Epithelial cell of esophagus (primary cell): ENCODE results near the gene FAM236D.
"Not testable (repeated sequence)": the region's sequence is repeated elsewhere in the genome, so short reads cannot be mapped to it uniquely, and the experiment has no call there.

ENCODE experiments used
- DNase-seq: peaks from one replicate; pipeline ENCODE4 v3.0.0; 2010; ENCODE audit warnings: low read depth
- H3K4me3 ChIP-seq: 2 replicates; pipeline ENCODE4 v1.5.1; 2011; ENCODE audit warnings: mild to moderate bottlenecking, low read length, control low read depth

The FAM236D gene

DNA sequence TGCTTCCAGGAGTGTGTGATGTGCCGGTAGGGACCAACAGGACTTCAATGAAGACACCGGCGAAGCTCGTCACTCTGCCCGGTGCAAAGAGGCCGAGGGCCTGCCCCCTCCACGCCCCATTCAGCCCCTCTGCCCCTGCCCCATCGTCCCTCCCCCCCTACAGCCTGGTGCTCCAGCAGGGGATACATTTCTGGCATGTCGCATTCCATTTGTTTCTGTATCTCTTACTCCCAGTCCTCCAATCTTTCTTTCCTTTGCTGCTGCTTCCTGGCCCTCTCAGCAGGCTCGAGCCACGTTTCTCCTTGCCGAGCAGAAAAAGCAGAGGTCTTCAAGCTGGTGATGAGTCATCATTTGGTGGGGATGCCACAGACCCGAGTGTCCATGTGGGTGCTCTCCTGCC is at the start of gene FAM236D:
Gene FAM236D, minus strand, starts transcription at position 101 of the 400 bp plus-strand sequence. Its CDS starts 100 bp downstream, at position 1.
- not testable (repeated sequence) for H3K4me3 ChIP-seq, DNase-seq

DNA sequence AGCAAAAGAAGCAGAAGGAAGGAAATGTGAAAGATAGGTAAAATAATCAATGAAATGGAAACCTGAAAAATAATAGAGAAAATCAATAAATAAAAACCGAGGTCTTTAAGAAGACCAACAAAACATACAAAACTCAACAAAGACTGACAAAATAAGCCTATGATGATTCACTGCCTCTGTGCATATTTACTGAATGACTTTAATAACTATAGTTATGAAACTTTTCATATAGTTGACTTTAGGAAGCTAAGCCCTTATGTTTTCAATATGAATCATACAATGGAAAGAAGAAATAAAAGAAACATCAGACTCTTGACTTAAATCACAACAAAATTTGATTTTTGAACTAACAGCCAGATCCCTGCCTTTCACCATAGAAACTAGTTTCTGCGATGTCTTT is 29.5 kb upstream of the FAM236D start:
- DNase-seq, H3K4me3 ChIP-seq: not testable (repeated sequence)

DNA sequence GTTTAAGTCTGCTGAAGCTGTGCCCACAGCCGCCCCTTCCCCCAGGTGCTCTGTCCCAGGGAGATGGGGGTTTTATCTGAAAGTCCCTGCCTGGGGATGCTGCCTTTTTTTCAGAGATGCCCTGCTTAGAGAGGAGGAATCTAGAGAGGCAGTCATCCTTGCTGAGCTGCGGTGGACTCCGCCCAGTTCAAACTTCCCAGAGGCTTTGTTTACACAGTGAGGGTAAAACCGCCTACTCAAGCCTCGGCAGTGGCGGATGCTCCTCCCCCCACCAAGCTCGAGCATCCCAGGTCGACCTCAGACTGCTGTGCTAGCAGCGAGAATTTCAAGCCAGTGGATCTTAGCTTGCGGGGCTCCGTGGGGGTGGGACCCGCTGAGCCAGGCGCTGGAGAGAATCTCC is 22.7 kb upstream of the FAM236D start:
- not testable (repeated sequence) for H3K4me3 ChIP-seq, DNase-seq

DNA sequence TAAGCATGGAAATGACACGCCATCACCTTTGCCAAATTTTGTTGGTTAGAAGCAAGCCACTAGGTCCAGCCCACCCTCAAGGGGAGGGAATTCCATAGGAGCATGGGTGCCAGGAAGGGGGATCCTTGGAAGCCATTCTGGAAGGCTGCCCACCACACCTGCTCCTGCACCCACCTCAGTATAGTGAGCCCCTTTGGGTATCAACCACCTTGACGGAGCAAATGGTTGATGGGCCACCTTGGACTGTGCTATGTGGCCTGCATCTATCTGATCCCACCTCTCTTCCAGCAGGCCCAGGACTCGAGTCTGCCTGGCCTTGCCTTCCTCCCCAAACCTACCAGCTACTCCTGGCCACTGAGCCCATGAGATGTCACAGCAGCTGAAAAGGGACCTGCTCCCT is 17.6 kb downstream of the FAM236D start:
- DNase-seq, H3K4me3 ChIP-seq: not testable (repeated sequence)

DNA sequence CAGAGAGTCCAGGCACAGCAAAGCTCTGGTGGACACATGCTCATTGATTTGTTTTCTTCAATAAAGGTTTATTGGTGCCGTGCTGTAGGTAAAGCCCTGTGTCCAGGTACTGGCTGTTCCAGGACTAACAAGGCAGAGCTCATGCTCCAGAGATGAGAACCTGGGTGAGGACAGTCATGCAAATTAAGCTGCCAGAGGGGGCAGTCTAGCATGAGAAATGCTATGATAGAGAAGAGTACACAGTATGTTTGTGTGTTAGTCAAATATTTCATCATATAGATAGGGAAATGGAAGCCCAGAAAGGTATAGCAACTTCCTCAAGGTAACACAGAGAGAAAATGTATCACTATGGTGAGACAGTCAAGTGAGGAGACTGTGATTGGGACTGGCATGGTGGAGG is 19.9 kb downstream of the FAM236D start:
- H3K4me3 ChIP-seq, DNase-seq: not testable (repeated sequence)

DNA sequence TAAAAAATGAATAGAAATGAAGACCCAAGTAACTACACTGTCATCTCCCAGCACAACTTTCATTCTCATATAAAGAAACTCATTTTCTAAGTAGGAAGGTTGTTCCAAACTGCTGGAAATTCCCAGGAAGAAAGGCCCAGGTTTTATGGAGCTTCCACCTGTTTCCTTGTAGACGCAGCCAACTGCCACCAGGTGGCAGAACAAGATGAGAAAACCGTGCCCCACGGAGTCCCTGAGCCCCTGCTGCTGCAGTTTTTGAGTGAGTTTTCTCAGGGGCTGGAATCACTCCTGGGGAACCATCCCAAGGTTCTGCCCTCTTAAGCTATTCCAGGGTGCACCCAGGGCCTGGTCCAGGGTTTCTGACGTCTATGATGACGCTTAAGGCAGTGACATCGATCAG is 24.0 kb downstream of the FAM236D start:
- H3K4me3 ChIP-seq, DNase-seq: not testable (repeated sequence)

DNA sequence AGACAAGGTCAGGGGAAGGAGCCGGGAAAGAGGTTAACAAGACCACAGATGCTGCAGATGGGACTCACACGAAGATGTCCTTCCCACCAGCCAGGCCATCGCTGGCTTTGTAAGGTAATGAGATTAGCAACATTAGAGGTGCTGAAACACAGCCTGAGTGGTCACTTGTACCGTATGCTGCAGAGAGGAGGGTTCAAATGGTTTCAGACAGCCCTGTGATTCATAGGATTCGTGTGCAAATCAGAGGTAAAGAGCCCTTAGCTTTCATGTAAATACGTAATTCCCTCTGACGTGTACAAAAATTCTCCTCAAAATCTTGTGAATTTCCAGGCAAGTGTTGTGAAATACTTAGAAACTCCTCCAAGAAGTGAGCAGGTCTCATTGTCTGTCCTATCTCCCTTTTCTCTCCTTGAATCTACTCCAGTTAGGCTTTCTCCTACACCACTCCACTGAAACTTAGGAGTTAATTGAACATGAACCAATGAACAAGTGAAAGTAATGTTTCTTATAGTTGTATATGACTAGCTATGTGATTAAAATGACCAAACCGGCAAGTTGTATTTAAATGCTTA is 24.6 kb downstream of the FAM236D start:
- not testable (repeated sequence) for DNase-seq

DNA sequence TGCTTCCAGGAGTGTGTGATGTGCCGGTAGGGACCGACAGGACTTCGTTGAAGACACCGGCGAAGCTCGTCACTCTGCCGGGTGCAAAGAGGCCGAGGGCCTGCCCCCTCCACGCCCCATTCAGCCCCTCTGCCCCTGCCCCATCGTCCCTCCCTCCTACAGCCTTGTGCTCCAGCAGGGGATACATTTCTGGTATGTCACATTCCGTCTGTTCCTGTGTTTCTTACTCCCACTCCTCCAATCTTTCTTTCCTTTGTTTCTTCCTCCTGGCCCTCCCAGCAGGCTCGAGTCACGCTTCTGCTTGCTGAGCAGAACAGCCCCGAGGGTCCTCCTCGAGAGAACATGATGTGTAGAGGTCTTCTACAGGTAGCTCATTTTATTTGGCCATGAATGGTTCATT is 25.4 kb downstream of the FAM236D start, which contains the start of gene FAM236B:
Gene FAM236B, minus strand, starts transcription at position 101 of the 400 bp plus-strand sequence. Its CDS starts 100 bp downstream, at position 1.
- not testable (repeated sequence) for H3K4me3 ChIP-seq, DNase-seq

More for the DNA sequence above, 24.6 kb downstream of the FAM236D start:
- not testable (repeated sequence) for H3K4me3 ChIP-seq

DNA sequence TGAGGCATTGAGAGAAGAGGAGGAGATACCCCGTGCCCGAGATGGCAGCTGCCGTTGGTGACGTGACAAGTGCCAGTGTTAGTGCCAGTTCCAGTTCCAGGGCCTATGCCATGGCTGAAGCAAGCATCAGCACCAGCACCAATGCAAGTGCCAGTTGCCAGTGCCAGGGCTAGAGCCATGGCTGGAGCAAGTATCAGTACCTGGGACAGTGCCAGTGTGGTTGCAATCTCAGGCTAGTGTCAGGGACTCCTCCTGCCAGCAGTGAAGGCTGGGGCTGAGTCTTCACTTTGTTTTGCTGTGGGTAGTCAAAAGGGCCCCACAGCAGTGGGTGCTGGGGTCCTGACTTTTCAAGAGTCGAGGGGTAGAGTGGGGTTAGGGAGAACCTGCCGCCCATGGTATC is 29.9 kb downstream of the FAM236D start:
- H3K4me3 ChIP-seq, DNase-seq: not testable (repeated sequence)

DNA sequence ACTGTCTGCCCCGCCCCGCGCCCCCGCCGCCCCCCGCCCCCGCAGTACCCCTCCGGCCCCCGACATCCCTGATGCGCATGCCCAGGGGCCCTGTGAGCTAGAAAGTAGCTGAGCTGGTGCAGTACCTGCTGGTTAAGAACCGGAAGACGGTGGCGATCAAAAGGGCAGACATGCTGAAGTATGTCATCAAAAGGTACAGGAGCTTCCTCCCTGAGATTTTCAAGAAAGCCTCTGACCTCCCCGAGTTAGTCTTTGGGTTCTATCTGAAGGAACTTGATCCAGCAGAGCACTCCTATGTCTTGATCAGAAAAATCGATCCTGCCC is 30.6 kb downstream of the FAM236D start:
- H3K4me3 ChIP-seq, DNase-seq: not testable (repeated sequence)

DNA sequence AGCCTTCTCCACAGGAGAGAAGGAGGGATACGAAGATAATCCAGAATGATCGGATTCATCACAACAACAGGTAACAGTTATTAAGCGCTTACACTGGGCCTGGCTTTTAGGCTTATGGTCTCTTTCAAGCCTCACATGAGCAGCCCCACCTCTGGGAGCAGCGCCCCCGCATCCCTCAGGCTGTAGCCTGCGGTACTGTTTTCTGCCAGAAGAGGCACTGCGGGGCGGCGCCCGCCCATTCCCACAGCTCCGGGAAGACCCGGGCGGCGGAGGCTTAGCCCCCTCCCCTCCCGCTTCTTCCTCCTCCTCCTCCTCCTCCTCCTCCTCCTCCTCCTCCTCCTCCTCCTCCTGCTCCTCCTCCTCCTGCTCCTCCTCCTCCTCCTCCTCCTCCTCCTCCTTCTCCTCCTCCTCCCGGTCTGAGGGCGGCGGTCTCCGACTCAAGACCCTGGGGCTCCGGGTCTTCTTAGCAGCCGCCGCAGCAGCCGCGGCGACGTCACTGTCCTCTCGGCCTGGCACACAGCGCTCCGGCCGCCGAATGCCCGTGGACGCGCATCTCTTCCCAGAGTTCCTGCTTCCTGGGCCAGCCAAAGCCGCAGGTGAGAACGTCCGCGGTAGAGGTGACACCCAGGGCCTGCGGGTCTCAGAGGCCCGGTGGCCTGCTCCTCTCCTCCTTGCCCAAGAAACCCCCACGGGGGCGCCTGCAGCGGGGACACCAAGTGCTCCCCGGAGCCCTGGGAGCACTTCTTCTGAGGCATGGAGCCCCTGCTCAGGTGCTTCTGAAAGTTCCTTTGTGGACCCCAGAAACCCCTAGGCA is 31.1 kb downstream of the FAM236D start, which contains the start of gene DMRTC1B:
Gene DMRTC1B, plus strand, starts transcription at position 238 of the 814 bp plus-strand sequence. CDS start 68,246 bp downstream, outside the sequence.
- not testable (repeated sequence) for DNase-seq, H3K4me3 ChIP-seq

DNA sequence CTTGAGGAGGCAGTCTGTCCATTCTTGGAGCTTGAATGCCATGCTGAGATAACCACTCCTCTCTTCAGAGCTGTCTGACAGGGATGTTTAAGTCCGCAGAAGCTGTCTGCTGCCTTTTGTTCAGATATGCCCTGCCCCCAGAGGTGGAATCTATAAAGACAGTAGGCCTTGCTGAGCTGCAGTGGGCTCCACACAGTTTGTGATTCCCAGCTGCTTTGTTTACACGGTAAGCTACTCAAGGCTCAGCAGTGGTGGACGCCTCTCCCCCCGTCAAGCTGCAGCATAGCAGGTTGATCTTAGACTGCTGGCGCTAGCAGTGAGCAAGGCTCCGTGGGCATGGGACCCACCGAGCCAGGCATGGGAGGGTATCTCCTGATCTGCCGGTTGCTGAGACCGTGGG is 47.6 kb downstream of the FAM236D start:
- H3K4me3 ChIP-seq, DNase-seq: not testable (repeated sequence)
